ENCODE results near the gene CDK5RAP2. TPM values are rescaled to one million over a fixed set of nuclear protein-coding genes. Genes with fewer than 3 reads are reported as not detected.

Gene CDK5RAP2
- polyA plus RNA-seq, 1 donor (not counting 4 experiments of a cell fraction or from before 2014, with no cell fraction given) = 22.4 TPM

GRCh38 chr9:120612218-120612617, 32.3 kb upstream of the CDK5RAP2 start:
- no peak for FAIRE-seq
- H4K20me1 ChIP-seq (ENCODE audit: control insufficient read depth, extremely low read depth, insufficient read depth, low read length) = no peaks in the 10 kb centered on the region
- peak overlapping the region; percentile 65 for H3K27ac ChIP-seq (ENCODE audit: control insufficient read depth, insufficient read depth, low read length)
- no peak for DNase-seq (ENCODE audit: low read depth, low spot score)
- H3K27me3 ChIP-seq (ENCODE audit: control insufficient read depth, extremely low read depth, insufficient read depth, low read length) = no peaks in the 10 kb centered on the region
- H3K4me1 ChIP-seq (ENCODE audit: control insufficient read depth, extremely low read depth, insufficient read depth, low read length) = peaks cover 57% of the 10 kb centered on the region
- no peaks in the 10 kb centered on the region for H3K9me3 ChIP-seq (ENCODE audit: control insufficient read depth, low read depth, low read length)
- TF ChIP-seq, protein P1, sequence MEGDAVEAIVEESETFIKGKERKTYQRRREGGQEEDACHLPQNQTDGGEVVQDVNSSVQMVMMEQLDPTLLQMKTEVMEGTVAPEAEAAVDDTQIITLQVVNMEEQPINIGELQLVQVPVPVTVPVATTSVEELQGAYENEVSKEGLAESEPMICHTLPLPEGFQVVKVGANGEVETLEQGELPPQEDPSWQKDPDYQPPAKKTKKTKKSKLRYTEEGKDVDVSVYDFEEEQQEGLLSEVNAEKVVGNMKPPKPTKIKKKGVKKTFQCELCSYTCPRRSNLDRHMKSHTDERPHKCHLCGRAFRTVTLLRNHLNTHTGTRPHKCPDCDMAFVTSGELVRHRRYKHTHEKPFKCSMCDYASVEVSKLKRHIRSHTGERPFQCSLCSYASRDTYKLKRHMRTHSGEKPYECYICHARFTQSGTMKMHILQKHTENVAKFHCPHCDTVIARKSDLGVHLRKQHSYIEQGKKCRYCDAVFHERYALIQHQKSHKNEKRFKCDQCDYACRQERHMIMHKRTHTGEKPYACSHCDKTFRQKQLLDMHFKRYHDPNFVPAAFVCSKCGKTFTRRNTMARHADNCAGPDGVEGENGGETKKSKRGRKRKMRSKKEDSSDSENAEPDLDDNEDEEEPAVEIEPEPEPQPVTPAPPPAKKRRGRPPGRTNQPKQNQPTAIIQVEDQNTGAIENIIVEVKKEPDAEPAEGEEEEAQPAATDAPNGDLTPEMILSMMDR (optimal IDR thresholded peaks at IDR 0.05 in 1 of 3, IDR thresholded peaks at IDR 0.05 in 1 of 3, conservative IDR thresholded peaks at IDR 0.05 in 1 of 3; ENCODE audit: extremely low read depth in 1 of 3, insufficient read depth in 2 of 3, low read length in 3 of 3) = peak; percentile 33 to 40 (median 34)
- TF ChIP-seq EZH2 (IDR thresholded peaks at IDR 0.05; ENCODE audit: low read length) = no peak
- dilution Hi-C loops (cut with MboI; ENCODE audit: extremely low pct_ligation_motif_present, low sequenced_read_pairs) = no loop called here
- no peaks in the 10 kb centered on the region for H3K9me1 ChIP-seq (ENCODE audit: control insufficient read depth, extremely low read depth, insufficient read depth, low read length)
- no peak overlapping the region for H2AFZ ChIP-seq (ENCODE audit: control insufficient read depth, low read length)
- no peak overlapping the region for H3K9ac ChIP-seq (ENCODE audit: control insufficient read depth, extremely low read depth, insufficient read depth, low read length)
- no peak overlapping the region for H3K4me2 ChIP-seq (ENCODE audit: control insufficient read depth, extremely low read depth, insufficient read depth, low read depth, low read length)
- no peaks in the 10 kb centered on the region for H3K79me2 ChIP-seq (ENCODE audit: control insufficient read depth, insufficient read depth, low read length)
- no peak overlapping the region for H3K4me3 ChIP-seq (ENCODE audit: control insufficient read depth in 2 of 3, extremely low read depth in 1 of 3, insufficient read depth in 2 of 3, low read depth in 1 of 3, low read length in 3 of 3)
- H3K36me3 ChIP-seq (ENCODE audit: control insufficient read depth in 2 of 2, extremely low read depth in 1 of 2, insufficient read depth in 2 of 2, low read length in 2 of 2) = no peaks in the 10 kb centered on the region

DNA sequence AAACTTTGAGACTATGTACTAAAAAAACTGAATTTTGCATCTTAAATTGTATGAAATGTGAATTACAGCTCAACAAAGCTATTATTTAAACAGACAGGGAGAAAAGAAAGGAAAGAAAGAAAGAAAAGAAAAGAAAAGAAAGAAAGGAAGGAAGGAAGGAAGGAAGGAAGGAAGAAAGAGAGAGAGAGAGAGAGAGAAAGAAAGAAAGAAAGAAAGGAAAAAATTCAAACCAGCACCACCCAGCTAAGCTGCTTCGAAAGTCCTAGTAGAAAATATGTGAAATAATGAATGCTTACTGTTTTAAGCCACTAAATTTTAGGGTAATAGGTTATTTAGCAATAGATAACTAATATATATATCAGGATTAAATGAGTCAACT, 31.7 kb upstream of the CDK5RAP2 start:
- Histone ChIP-seq H3K27me3 (ENCODE audit: control insufficient read depth, extremely low read depth, insufficient read depth, low read length) (no peaks in the 10 kb centered on the region), H3K27ac (ENCODE audit: control insufficient read depth, insufficient read depth, low read length) (peak overlapping the region; percentile 65), H3K4me2 (ENCODE audit: control insufficient read depth, extremely low read depth, insufficient read depth, low read depth, low read length) (peak overlapping the region; percentile 27), H3K9me3 (ENCODE audit: control insufficient read depth, low read depth, low read length) (no peaks in the 10 kb centered on the region), H2AFZ (ENCODE audit: control insufficient read depth, low read length) (no peak overlapping the region), H4K20me1 (ENCODE audit: control insufficient read depth, extremely low read depth, insufficient read depth, low read length) (no peaks in the 10 kb centered on the region), H3K9me1 (ENCODE audit: control insufficient read depth, extremely low read depth, insufficient read depth, low read length) (no peaks in the 10 kb centered on the region), H3K79me2 (ENCODE audit: control insufficient read depth, insufficient read depth, low read length) (no peaks in the 10 kb centered on the region), H3K4me3 (ENCODE audit: control insufficient read depth in 2 of 3, extremely low read depth in 1 of 3, insufficient read depth in 2 of 3, low read depth in 1 of 3, low read length in 3 of 3) (peak overlapping the region in 1 of 3 experiments; percentile 7), H3K36me3 (ENCODE audit: control insufficient read depth in 2 of 2, extremely low read depth in 1 of 2, insufficient read depth in 2 of 2, low read length in 2 of 2) (peaks cover 0 to 2% of the 10 kb centered on the region in 2 experiments), H3K9ac (ENCODE audit: control insufficient read depth, extremely low read depth, insufficient read depth, low read length) (peak overlapping the region; percentile 8), H3K4me1 (ENCODE audit: control insufficient read depth, extremely low read depth, insufficient read depth, low read length) (peaks cover 53% of the 10 kb centered on the region)
- no peak for FAIRE-seq
- no peak for TF ChIP-seq EZH2 (IDR thresholded peaks at IDR 0.05; ENCODE audit: low read length)
- TF ChIP-seq, protein P1 (optimal IDR thresholded peaks at IDR 0.05 in 1 of 3, IDR thresholded peaks at IDR 0.05 in 1 of 3, conservative IDR thresholded peaks at IDR 0.05 in 1 of 3; ENCODE audit: extremely low read depth in 1 of 3, insufficient read depth in 2 of 3, low read length in 3 of 3) = no peak
- dilution Hi-C loops (cut with MboI; ENCODE audit: extremely low pct_ligation_motif_present, low sequenced_read_pairs) = no loop called here
- no peak for DNase-seq (ENCODE audit: low read depth, low spot score)
